ENCODE results near the gene PRX. TPM values are rescaled to one million over a fixed set of nuclear protein-coding genes. Genes with fewer than 3 reads are reported as not detected.

The PRX gene
- total and polyA plus RNA-seq, 2 of the 13 experiments (the other 11 are each of a cell fraction or from before 2014, with no cell fraction given), result 0.66 TPM

DNA sequence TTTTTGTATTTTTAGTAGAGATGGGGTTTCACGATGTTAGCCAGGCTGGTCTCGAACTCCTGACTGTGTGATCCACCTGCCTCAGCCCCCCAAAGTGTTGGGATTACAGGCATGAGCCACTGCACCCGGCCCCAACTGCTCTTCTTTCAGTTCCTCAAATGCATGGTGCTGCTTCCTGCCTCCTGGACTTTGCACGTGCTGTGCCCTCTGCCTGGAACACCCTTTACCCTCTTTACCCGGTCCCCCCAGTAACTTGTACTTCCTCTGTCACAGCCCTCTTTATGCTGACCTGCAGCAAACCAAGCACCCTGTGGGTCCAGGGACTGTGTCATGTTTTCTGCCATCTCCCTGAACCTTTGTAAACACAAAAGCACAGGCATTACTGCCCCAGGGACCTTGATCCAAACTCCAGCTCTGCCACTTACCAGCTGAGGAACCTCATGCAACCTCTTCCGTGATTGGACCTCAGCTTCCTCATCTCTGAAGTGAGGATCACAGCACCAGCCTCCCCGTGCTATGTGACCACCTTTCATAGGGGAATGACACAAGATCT, 48.6 kb upstream of the PRX start (continued):
- TF ChIP-seq, protein P1, sequence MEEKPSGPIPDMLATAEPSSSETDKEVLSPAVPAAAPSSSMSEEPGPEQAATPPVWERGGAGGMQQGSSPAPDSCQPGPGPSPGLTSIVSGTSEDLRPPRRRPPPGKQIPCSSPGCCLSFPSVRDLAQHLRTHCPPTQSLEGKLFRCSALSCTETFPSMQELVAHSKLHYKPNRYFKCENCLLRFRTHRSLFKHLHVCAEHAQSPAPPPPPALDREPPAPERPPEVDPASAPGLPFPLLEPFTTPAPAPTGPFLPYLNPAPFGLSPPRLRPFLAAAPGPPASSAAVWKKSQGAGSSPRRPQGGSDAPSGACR (CRISPR knock-in tag; IDR thresholded peaks at IDR 0.05), result no peak
- TF ChIP-seq, protein P2, sequence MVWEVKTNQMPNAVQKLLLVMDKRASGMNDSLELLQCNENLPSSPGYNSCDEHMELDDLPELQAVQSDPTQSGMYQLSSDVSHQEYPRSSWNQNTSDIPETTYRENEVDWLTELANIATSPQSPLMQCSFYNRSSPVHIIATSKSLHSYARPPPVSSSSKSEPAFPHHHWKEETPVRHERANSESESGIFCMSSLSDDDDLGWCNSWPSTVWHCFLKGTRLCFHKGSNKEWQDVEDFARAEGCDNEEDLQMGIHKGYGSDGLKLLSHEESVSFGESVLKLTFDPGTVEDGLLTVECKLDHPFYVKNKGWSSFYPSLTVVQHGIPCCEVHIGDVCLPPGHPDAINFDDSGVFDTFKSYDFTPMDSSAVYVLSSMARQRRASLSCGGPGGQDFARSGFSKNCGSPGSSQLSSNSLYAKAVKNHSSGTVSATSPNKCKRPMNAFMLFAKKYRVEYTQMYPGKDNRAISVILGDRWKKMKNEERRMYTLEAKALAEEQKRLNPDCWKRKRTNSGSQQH (CRISPR knock-in tag; IDR thresholded peaks at IDR 0.05; ENCODE audit: low read depth), result no peak
- TF ChIP-seq KAT8 (CRISPR knock-in tag; IDR thresholded peaks at IDR 0.05) (no peak), FIP1L1 (IDR thresholded peaks at IDR 0.05; ENCODE audit: borderline replicate concordance, insufficient read depth, low read depth, low read length) (no peak), ZMAT3 (CRISPR knock-in tag; conservative IDR thresholded peaks at IDR 0.05) (no peak), SIX1 (CRISPR knock-in tag; IDR thresholded peaks at IDR 0.05; ENCODE audit: borderline replicate concordance) (no peak), ISL2 (CRISPR knock-in tag; IDR thresholded peaks at IDR 0.05) (no peak), ZNF589 (CRISPR knock-in tag; conservative IDR thresholded peaks at IDR 0.05) (no peak), ZMYM3 (CRISPR knock-in tag; IDR thresholded peaks at IDR 0.05) (peak; percentile 89; the same call in 1 of the 2 replicates), ZNF605 (CRISPR knock-in tag; IDR thresholded peaks at IDR 0.05) (0 out of 2 replicates have a peak, but pooled peaks have one; percentile 25), FOXA3 (CRISPR knock-in tag; IDR thresholded peaks at IDR 0.05) (peak; percentile 58; the same call in 1 of the 2 replicates), ZBTB21 (CRISPR knock-in tag; IDR thresholded peaks at IDR 0.05) (no peak), ZNF552 (CRISPR knock-in tag; IDR thresholded peaks at IDR 0.05; ENCODE audit: borderline replicate concordance) (no peak), CHD4 (IDR thresholded peaks at IDR 0.05; ENCODE audit: borderline replicate concordance, low read length) (no peak), YY1 (IDR thresholded peaks at IDR 0.05; ENCODE audit: insufficient read depth, insufficient replicate concordance, low read depth, low read length) (no peak)
- TF ChIP-seq, protein P3, sequence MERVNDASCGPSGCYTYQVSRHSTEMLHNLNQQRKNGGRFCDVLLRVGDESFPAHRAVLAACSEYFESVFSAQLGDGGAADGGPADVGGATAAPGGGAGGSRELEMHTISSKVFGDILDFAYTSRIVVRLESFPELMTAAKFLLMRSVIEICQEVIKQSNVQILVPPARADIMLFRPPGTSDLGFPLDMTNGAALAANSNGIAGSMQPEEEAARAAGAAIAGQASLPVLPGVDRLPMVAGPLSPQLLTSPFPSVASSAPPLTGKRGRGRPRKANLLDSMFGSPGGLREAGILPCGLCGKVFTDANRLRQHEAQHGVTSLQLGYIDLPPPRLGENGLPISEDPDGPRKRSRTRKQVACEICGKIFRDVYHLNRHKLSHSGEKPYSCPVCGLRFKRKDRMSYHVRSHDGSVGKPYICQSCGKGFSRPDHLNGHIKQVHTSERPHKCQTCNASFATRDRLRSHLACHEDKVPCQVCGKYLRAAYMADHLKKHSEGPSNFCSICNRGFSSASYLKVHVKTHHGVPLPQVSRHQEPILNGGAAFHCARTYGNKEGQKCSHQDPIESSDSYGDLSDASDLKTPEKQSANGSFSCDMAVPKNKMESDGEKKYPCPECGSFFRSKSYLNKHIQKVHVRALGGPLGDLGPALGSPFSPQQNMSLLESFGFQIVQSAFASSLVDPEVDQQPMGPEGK (CRISPR knock-in tag; IDR thresholded peaks at IDR 0.05), result 0 out of 2 replicates have a peak, but pooled peaks have one; percentile 18
- TF ChIP-seq, protein P4, sequence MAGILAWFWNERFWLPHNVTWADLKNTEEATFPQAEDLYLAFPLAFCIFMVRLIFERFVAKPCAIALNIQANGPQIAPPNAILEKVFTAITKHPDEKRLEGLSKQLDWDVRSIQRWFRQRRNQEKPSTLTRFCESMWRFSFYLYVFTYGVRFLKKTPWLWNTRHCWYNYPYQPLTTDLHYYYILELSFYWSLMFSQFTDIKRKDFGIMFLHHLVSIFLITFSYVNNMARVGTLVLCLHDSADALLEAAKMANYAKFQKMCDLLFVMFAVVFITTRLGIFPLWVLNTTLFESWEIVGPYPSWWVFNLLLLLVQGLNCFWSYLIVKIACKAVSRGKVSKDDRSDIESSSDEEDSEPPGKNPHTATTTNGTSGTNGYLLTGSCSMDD (CRISPR knock-in tag; IDR thresholded peaks at IDR 0.05), result no peak
- TF ChIP-seq, protein P5, sequence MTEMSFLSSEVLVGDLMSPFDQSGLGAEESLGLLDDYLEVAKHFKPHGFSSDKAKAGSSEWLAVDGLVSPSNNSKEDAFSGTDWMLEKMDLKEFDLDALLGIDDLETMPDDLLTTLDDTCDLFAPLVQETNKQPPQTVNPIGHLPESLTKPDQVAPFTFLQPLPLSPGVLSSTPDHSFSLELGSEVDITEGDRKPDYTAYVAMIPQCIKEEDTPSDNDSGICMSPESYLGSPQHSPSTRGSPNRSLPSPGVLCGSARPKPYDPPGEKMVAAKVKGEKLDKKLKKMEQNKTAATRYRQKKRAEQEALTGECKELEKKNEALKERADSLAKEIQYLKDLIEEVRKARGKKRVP (CRISPR knock-in tag; IDR thresholded peaks at IDR 0.05), result no peak
- TF ChIP-seq, protein P6, sequence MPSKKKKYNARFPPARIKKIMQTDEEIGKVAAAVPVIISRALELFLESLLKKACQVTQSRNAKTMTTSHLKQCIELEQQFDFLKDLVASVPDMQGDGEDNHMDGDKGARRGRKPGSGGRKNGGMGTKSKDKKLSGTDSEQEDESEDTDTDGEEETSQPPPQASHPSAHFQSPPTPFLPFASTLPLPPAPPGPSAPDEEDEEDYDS (CRISPR knock-in tag; IDR thresholded peaks at IDR 0.05), result no peak
- TF ChIP-seq, protein P7, sequence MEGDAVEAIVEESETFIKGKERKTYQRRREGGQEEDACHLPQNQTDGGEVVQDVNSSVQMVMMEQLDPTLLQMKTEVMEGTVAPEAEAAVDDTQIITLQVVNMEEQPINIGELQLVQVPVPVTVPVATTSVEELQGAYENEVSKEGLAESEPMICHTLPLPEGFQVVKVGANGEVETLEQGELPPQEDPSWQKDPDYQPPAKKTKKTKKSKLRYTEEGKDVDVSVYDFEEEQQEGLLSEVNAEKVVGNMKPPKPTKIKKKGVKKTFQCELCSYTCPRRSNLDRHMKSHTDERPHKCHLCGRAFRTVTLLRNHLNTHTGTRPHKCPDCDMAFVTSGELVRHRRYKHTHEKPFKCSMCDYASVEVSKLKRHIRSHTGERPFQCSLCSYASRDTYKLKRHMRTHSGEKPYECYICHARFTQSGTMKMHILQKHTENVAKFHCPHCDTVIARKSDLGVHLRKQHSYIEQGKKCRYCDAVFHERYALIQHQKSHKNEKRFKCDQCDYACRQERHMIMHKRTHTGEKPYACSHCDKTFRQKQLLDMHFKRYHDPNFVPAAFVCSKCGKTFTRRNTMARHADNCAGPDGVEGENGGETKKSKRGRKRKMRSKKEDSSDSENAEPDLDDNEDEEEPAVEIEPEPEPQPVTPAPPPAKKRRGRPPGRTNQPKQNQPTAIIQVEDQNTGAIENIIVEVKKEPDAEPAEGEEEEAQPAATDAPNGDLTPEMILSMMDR (CRISPR knock-in tag; IDR thresholded peaks at IDR 0.05), result 0 out of 2 replicates have a peak, but pooled peaks have one; percentile 7
- TF ChIP-seq, protein P8, sequence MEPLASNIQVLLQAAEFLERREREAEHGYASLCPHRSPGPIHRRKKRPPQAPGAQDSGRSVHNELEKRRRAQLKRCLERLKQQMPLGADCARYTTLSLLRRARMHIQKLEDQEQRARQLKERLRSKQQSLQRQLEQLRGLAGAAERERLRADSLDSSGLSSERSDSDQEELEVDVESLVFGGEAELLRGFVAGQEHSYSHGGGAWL (CRISPR knock-in tag; IDR thresholded peaks at IDR 0.05), result no peak

Data from HepG2 (cell line).